A172 (cell line): ENCODE results near the gene SDHAF4. TPM values are rescaled to one million over a fixed set of nuclear protein-coding genes. Genes with fewer than 3 reads are reported as not detected.
"Not testable (repeated sequence)": the region's sequence is repeated elsewhere in the genome, so short reads cannot be mapped to it uniquely, and the experiment has no call there.

ENCODE experiments used
- DNase-seq: peaks from one replicate; pipeline ENCODE4 v3.0.0-alpha.2; 2015; ENCODE audit warnings: low spot score
- total RNA-seq: library from RNA; depleted of rRNA; stranded (reverse); fragments of >200 nt; shearing (Covaris generic); gene quantifications from 2 replicates; pipeline ENCODE4 v1.2.3, GENCODE V29; 2014; rRNA removed

Gene SDHAF4
- total RNA-seq, 1 experiment from 2014 or later: 15.6 TPM

GRCh38 chr6:70592391-70593117, 25.8 kb downstream of the SDHAF4 start:
- DNase-seq: no peak

- no peak for DNase-seq
Measured at GRCh38 chr6:70593118-70593486, 26.4 kb downstream of the SDHAF4 start.

DNA sequence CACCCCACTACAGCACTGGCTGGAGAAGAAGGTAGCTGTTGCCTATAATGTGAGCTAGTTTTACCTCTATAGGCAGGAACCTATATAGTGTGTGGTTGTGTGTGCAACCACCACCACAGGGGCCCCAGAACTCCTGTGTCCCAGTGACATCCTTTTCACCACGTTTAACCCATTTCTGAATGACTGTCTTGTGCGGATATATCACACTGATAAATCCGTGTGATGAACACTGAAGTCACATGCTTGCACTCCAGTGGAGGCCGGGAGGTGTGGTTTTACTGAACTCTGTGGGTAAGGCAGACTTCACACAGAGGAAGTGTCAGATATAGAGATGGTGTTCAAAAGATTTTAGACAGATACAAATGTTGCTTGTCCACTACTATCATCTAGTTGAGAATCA, 32.5 kb downstream of the SDHAF4 start:
- no peak for DNase-seq

- no peak for DNase-seq
Measured at GRCh38 chr6:70601014-70601413, 34.3 kb downstream of the SDHAF4 start.

GRCh38 chr6:70604254-70604653, 37.5 kb downstream of the SDHAF4 start:
- DNase-seq: no peak

GRCh38 chr6:70607371-70607770, 40.6 kb downstream of the SDHAF4 start:
- not testable (repeated sequence) for DNase-seq

GRCh38 chr6:70609181-70609580, 42.5 kb downstream of the SDHAF4 start:
- DNase-seq: not testable (repeated sequence)

DNA sequence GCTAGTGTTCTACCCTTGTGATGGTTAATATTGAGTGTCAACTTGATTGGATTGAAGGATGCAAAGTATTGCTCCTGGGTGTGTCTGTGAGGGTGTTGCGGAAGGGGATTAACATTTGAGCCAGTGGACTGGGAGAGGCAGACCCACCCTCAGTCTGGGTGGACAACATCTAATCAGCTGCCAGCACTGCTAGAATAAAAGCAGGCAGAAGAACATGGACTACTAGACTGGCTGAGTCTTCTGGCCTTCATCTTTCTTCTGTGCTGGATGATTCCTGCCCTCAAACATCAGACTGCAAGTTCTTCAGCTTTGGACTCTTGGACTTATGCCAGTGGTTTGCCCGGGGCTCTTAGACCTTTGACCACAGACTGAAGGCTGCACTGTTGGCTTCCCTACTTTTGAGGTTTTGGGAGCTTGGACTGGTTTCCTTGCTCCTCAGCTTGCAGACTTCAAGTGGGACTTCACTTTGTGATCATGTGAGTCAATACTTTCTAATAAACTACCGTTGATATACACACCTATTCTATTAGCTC, 50.1 kb downstream of the SDHAF4 start:
- DNase-seq: no peak

GRCh38 chr6:70620746-70621145, 54.0 kb downstream of the SDHAF4 start:
- DNase-seq: no peak

- no peak for DNase-seq
Measured at GRCh38 chr6:70622461-70622860, 55.7 kb downstream of the SDHAF4 start.

DNA sequence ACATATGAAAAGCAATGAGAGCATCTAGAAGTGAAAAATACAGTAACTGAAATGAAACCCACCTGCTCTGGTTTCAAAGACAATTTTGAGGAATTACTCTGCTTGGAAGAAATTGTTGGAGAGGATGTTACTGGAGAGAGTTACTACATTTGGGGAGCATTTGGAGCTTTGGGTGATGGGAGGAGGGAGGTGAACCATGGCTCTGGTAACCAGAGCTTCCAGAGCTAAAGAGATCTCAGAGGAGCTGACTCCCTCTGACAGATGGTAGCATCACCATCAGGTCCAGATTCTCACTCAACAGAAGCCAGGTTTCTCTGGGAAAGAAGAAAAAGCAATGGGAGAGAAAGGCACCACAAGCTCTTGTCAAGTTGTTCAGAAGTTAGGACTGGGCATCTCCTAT, 58.7 kb downstream of the SDHAF4 start:
- DNase-seq: no peak

DNA sequence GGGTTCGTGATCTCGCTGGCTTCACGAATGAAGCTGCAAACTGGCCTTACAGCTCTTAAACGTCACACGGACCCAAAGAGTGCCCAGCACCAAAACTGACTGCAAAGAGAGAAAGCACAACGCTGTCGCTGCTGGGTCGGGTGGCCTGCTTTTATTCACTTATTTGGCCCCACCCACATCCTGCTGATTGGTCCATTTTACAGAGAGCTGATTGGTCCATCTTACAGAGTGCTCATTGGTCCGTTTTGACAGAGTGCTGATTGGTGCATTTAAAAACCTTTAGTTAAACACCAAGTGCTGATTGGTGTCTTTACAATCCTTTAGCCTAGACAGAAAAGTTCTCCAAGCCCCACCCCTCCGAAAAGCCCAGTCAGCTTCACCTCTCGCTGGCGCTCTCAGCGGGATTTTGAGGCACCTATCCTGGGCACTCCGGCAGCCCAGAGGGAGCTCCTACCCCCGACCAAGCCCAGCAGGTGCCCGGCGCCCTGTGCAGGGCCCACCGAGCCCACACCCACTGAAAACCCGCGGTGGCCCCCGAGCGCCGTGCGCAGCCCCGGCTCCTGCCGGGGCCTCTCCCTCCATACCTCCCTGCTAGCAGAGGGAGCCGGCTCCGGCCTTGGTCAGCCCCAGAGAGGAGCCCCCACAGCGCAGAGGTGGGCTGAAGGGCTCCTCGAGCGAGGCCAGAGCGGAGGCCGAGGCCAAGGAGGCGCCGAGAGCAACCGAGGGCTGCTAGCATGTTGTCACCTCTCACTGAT, 60.9 kb downstream of the SDHAF4 start:
- DNase-seq: no peak

DNA sequence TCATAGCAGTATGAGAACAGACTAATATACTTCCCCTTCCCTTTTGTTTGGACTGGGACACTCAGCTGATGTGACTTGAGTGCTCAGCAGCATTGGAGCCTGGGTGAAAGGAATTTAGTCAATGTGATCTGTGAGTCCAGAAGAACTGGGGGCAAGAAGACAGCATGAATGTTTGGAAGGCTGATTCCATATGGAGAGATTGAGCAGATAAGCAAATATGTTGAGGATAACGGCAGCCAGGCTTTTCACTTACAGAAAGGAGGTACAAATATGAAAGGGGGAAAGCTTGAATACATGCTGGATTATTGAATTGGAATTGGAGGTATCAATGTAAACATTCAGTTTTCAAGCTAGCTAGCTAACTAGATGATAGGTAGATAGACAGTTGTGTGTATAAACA, 63.2 kb downstream of the SDHAF4 start:
- DNase-seq: no peak

- no peak for DNase-seq
Measured at GRCh38 chr6:70633870-70634269, 67.1 kb downstream of the SDHAF4 start.

GRCh38 chr6:70636596-70636995, 69.9 kb downstream of the SDHAF4 start:
- no peak for DNase-seq

- DNase-seq: no peak
Measured at GRCh38 chr6:70638468-70638867, 71.7 kb downstream of the SDHAF4 start.

Other genes starting within 250 kb of the SDHAF4 start
- gene FAM135A, start 153.4 kb upstream of the SDHAF4 start, total RNA-seq: 9.1 and 15.2 TPM in 2 replicates
- 22.3 and 24.7 TPM in 2 replicates for gene SMAP1, start 101.0 kb downstream of the SDHAF4 start, total RNA-seq